Measurements from ENCODE around the gene AP5M1.

The AP5M1 gene

DNA sequence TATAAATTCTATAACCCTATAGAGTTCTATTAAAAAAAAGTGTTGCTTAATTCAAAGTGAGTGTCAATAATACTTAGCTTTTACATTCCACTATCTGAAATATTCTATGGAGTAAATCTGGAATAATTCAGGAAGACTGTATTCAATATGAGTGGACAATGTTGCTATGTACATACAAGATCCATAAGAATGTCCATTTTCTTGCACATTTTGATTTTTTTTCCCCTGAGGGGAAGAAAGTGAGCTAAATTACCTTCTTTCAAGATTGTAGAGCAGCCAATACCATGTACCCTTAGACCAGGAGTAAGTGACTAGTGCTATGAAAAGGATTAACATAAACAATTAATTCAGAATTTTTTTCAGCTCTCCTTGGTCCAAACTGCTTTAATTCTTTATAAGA lies 25.5 kb upstream of the AP5M1 start:
- no peak for TF ChIP-seq ZNF70 (CRISPR knock-in tag; IDR thresholded peaks at IDR 0.05)
- no peak for ATAC-seq

DNA sequence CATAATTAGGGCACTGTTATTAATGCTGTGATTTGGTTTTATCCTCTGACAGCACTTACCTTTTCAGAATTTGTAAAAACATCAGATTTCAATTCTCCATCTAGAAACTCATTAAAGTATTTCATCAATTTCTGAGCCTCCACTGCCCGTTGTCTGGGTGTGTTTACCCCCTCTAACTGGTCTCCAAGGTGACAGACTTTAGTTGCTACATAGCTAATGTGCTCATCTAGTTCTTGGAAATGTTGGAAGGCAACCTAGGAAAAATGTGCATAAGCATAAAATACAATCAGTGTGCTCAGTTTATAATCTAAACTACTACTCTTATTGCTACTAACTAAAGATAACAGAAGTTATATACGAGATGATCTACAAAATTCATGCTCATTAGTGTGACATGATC lies 24.7 kb upstream of the AP5M1 start:
- no peak for TF ChIP-seq ESRRG (CRISPR knock-in tag; IDR thresholded peaks at IDR 0.05)
- TF ChIP-seq, protein P1, sequence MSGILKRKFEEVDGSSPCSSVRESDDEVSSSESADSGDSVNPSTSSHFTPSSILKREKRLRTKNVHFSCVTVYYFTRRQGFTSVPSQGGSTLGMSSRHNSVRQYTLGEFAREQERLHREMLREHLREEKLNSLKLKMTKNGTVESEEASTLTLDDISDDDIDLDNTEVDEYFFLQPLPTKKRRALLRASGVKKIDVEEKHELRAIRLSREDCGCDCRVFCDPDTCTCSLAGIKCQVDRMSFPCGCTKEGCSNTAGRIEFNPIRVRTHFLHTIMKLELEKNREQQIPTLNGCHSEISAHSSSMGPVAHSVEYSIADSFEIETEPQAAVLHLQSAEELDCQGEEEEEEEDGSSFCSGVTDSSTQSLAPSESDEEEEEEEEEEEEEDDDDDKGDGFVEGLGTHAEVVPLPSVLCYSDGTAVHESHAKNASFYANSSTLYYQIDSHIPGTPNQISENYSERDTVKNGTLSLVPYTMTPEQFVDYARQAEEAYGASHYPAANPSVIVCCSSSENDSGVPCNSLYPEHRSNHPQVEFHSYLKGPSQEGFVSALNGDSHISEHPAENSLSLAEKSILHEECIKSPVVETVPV (CRISPR knock-in tag; IDR thresholded peaks at IDR 0.05), result no peak
- TF ChIP-seq TOX (CRISPR knock-in tag; IDR thresholded peaks at IDR 0.05; ENCODE audit: borderline replicate concordance), result no peak
- TF ChIP-seq, protein P2, sequence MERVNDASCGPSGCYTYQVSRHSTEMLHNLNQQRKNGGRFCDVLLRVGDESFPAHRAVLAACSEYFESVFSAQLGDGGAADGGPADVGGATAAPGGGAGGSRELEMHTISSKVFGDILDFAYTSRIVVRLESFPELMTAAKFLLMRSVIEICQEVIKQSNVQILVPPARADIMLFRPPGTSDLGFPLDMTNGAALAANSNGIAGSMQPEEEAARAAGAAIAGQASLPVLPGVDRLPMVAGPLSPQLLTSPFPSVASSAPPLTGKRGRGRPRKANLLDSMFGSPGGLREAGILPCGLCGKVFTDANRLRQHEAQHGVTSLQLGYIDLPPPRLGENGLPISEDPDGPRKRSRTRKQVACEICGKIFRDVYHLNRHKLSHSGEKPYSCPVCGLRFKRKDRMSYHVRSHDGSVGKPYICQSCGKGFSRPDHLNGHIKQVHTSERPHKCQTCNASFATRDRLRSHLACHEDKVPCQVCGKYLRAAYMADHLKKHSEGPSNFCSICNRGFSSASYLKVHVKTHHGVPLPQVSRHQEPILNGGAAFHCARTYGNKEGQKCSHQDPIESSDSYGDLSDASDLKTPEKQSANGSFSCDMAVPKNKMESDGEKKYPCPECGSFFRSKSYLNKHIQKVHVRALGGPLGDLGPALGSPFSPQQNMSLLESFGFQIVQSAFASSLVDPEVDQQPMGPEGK (CRISPR knock-in tag; IDR thresholded peaks at IDR 0.05; ENCODE audit: borderline replicate concordance), result no peak
- no peak for TF ChIP-seq ZFP3 (CRISPR knock-in tag; IDR thresholded peaks at IDR 0.05)
- TF ChIP-seq ZNF8 (CRISPR knock-in tag; IDR thresholded peaks at IDR 0.05), result no peak
- TF ChIP-seq, protein P3, sequence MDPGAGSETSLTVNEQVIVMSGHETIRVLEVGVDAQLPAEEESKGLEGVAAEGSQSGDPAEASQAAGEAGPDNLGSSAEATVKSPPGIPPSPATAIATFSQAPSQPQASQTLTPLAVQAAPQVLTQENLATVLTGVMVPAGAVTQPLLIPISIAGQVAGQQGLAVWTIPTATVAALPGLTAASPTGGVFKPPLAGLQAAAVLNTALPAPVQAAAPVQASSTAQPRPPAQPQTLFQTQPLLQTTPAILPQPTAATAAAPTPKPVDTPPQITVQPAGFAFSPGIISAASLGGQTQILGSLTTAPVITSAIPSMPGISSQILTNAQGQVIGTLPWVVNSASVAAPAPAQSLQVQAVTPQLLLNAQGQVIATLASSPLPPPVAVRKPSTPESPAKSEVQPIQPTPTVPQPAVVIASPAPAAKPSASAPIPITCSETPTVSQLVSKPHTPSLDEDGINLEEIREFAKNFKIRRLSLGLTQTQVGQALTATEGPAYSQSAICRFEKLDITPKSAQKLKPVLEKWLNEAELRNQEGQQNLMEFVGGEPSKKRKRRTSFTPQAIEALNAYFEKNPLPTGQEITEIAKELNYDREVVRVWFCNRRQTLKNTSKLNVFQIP (CRISPR knock-in tag; IDR thresholded peaks at IDR 0.05; ENCODE audit: borderline replicate concordance, low read depth), result no peak
- TF ChIP-seq ISL1 (CRISPR knock-in tag; IDR thresholded peaks at IDR 0.05), result no peak
- TF ChIP-seq RARB (CRISPR knock-in tag; IDR thresholded peaks at IDR 0.05), result no peak
- no peak for TF ChIP-seq ZC3H10 (CRISPR knock-in tag; IDR thresholded peaks at IDR 0.05)
- no peak for ATAC-seq

DNA sequence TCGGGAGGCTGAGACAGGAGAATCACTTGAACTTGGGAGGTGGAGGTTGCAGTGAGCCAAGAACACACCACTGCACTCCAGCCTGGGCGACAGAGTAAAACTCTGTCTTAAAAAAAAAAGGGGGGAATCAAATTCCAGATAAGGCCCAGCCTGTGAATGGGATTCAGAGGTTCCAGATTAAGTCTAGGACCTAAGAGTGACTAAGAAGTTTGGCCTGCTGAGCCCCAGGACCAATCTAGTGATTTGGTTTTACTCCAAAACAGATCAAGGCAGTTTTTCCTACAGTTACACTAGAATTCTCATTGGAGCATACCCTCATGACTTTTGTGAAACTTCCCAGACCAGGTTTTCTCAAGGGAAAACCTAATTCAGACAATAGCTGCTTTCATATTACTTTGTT lies 22.8 kb upstream of the AP5M1 start:
- no peak for ATAC-seq

More for the DNA sequence above, 22.8 kb upstream of the AP5M1 start:
- TF ChIP-seq TCF4 (CRISPR knock-in tag; IDR thresholded peaks at IDR 0.05; ENCODE audit: borderline replicate concordance) (no peak), TOX (CRISPR knock-in tag; IDR thresholded peaks at IDR 0.05; ENCODE audit: borderline replicate concordance) (no peak), ZNF565 (CRISPR knock-in tag; conservative IDR thresholded peaks at IDR 0.05; ENCODE audit: low read depth) (no peak), TSHZ2 (CRISPR knock-in tag; IDR thresholded peaks at IDR 0.05) (no peak), ZC3H10 (CRISPR knock-in tag; IDR thresholded peaks at IDR 0.05) (no peak), GLIS3 (CRISPR knock-in tag; IDR thresholded peaks at IDR 0.05) (no peak), ESRRG (CRISPR knock-in tag; IDR thresholded peaks at IDR 0.05) (no peak), OSR1 (CRISPR knock-in tag; IDR thresholded peaks at IDR 0.05) (no peak), ZFP30 (CRISPR knock-in tag; IDR thresholded peaks at IDR 0.05) (no peak), PPARA (CRISPR knock-in tag; IDR thresholded peaks at IDR 0.05; ENCODE audit: borderline replicate concordance) (no peak), ARNTL (CRISPR knock-in tag; IDR thresholded peaks at IDR 0.05; ENCODE audit: borderline replicate concordance, low read depth) (no peak), CREB5 (CRISPR knock-in tag; IDR thresholded peaks at IDR 0.05; ENCODE audit: low read depth) (no peak), ISL1 (CRISPR knock-in tag; IDR thresholded peaks at IDR 0.05) (no peak), RARB (CRISPR knock-in tag; IDR thresholded peaks at IDR 0.05) (no peak), SNAI2 (CRISPR knock-in tag; IDR thresholded peaks at IDR 0.05) (no peak)
- TF ChIP-seq, protein P2 (CRISPR knock-in tag; IDR thresholded peaks at IDR 0.05; ENCODE audit: borderline replicate concordance), result no peak
- TF ChIP-seq, protein P1 (CRISPR knock-in tag; IDR thresholded peaks at IDR 0.05), result no peak

Data from SK-N-SH treated with all-trans-retinoic acid at 6 μM for 48 hours (cell line).